ENCODE data around the gene RP9.

GRCh38 chr7:33157311-33157710, 48.1 kb upstream of the RP9 start:
- TF ChIP-seq, protein P1, sequence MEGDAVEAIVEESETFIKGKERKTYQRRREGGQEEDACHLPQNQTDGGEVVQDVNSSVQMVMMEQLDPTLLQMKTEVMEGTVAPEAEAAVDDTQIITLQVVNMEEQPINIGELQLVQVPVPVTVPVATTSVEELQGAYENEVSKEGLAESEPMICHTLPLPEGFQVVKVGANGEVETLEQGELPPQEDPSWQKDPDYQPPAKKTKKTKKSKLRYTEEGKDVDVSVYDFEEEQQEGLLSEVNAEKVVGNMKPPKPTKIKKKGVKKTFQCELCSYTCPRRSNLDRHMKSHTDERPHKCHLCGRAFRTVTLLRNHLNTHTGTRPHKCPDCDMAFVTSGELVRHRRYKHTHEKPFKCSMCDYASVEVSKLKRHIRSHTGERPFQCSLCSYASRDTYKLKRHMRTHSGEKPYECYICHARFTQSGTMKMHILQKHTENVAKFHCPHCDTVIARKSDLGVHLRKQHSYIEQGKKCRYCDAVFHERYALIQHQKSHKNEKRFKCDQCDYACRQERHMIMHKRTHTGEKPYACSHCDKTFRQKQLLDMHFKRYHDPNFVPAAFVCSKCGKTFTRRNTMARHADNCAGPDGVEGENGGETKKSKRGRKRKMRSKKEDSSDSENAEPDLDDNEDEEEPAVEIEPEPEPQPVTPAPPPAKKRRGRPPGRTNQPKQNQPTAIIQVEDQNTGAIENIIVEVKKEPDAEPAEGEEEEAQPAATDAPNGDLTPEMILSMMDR (IDR thresholded peaks at IDR 0.05), result no peak
- no peak for TF ChIP-seq POLR2A (IDR thresholded peaks at IDR 0.05)

Measured in heart left ventricle (tissue), 13 donors.